Stimulated activated naive CD4-positive, alpha-beta T cell treated with Interleukin-2 at 50 U/mL for 16 hours (primary cell): ENCODE results near the gene FXYD7.
"Not testable (repeated sequence)": the region's sequence is repeated elsewhere in the genome, so short reads cannot be mapped to it uniquely, and the experiment has no call there.

ENCODE experiments used
- DNase-seq: peaks from one replicate; lab custom pipeline; 2025; lab: John Stamatoyannopoulos, UW

FXYD7 gene

GRCh38 chr19:35143231-35143715 is at the start of gene FXYD7:
Gene FXYD7, plus strand, starts transcription at chr19:35143255. Its CDS starts 79 bp downstream, at chr19:35143334.
- DNase-seq, result no peak

- no peak for DNase-seq
Observed at GRCh38 chr19:35093430-35093829, 49.6 kb upstream of the FXYD7 start.

- DNase-seq, result no peak
Observed at GRCh38 chr19:35093941-35094647, 49.0 kb upstream of the FXYD7 start.

- no peak for DNase-seq
Observed at GRCh38 chr19:35094656-35095055, 48.4 kb upstream of the FXYD7 start.

GRCh38 chr19:35095667-35096368 is 47.2 kb upstream of the FXYD7 start:
- no peak for DNase-seq

- no peak for DNase-seq
Observed at GRCh38 chr19:35098413-35099049, 44.5 kb upstream of the FXYD7 start.

- DNase-seq, result no peak
Observed at GRCh38 chr19:35099155-35099896, 43.7 kb upstream of the FXYD7 start.

GRCh38 chr19:35099897-35100275 is 43.2 kb upstream of the FXYD7 start:
- no peak for DNase-seq

- no peak for DNase-seq
Observed at GRCh38 chr19:35100588-35101533, 42.2 kb upstream of the FXYD7 start.

GRCh38 chr19:35101949-35102348 is 41.1 kb upstream of the FXYD7 start:
- DNase-seq, result not testable (repeated sequence)

- not testable (repeated sequence) for DNase-seq
Observed at GRCh38 chr19:35103614-35104013, 39.4 kb upstream of the FXYD7 start.

- no peak for DNase-seq
Observed at GRCh38 chr19:35104361-35104760, 38.7 kb upstream of the FXYD7 start.

- no peak for DNase-seq
Observed at GRCh38 chr19:35105047-35105410, 38.0 kb upstream of the FXYD7 start.

GRCh38 chr19:35105411-35106290 is 37.4 kb upstream of the FXYD7 start:
- no peak for DNase-seq

- DNase-seq, result no peak
Observed at GRCh38 chr19:35106291-35106583, 36.8 kb upstream of the FXYD7 start.

- no peak for DNase-seq
Observed at GRCh38 chr19:35106898-35107541, 36.0 kb upstream of the FXYD7 start.

GRCh38 chr19:35107545-35107944 is 35.5 kb upstream of the FXYD7 start:
- DNase-seq, result no peak

GRCh38 chr19:35108730-35109129 is 34.3 kb upstream of the FXYD7 start:
- DNase-seq, result no peak

GRCh38 chr19:35109395-35110112 is 33.5 kb upstream of the FXYD7 start:
- DNase-seq, result no peak
